SU-DHL-6 (cell line): Measurements from ENCODE around the gene PLXNC1.

Source experiments
- H2AFZ ChIP-seq: fragments of 200-600 bp; sonication (generic); 2 replicates; pipeline ENCODE4 v1.6.1; 2014; ENCODE audit warnings: low read depth, mild to moderate bottlenecking, moderate library complexity, mixed read lengths, antibody characterized with exemption, low read length; ENCODE audit not compliant: severe bottlenecking
- H3F3A ChIP-seq: fragments of 200-600 bp; shearing (Covaris generic); 2 replicates; pipeline ENCODE4 v1.6.0; 2016; ENCODE audit warnings: antibody characterized with exemption, mild to moderate bottlenecking; ENCODE audit not compliant: insufficient read depth
- H3K27ac ChIP-seq: fragments of 200-600 bp; sonication (generic); 2 replicates; pipeline ENCODE4 v1.5.1; 2016; ENCODE audit warnings: low read depth, mild to moderate bottlenecking, low read length, moderate library complexity, mixed read lengths
- H3K27me3 ChIP-seq: fragments of 200-600 bp; sonication (generic), shearing (Covaris generic); 2 replicates; pipeline ENCODE4 v1.6.0; 2014; ENCODE audit warnings: mild to moderate bottlenecking, low read length
- H3K36me3 ChIP-seq: fragments of 200-600 bp; sonication (generic); 2 replicates; pipeline ENCODE4 v1.6.1; 2014; ENCODE audit warnings: mild to moderate bottlenecking, low read length, mixed read lengths
- H3K4me2 ChIP-seq: fragments of 300-600, 200-600 bp; shearing (Covaris generic), sonication (generic); 2 replicates; pipeline ENCODE4 v1.6.0; 2014; ENCODE audit warnings: low read length, low read depth, mild to moderate bottlenecking; ENCODE audit not compliant: poor library complexity, severe bottlenecking
- H3K4me3 ChIP-seq: fragments of 200-600 bp; sonication (generic); 2 replicates; pipeline ENCODE4 v1.5.1; 2014; ENCODE audit warnings: antibody characterized with exemption, low read length, mild to moderate bottlenecking, mixed read lengths; ENCODE audit not compliant: insufficient read depth, poor library complexity, severe bottlenecking
- H3K79me2 ChIP-seq: fragments of 200-600 bp; sonication (generic); 2 replicates; pipeline ENCODE4 v1.6.1; 2014; ENCODE audit warnings: mild to moderate bottlenecking, low read length, moderate library complexity; ENCODE audit not compliant: insufficient read depth
- H3K9ac ChIP-seq: fragments of 200-600 bp; sonication (generic); 2 replicates; pipeline ENCODE4 v1.7.0; 2014; ENCODE audit warnings: mild to moderate bottlenecking, low read length
- H3K9me2 ChIP-seq: fragments of 200-600 bp; sonication (generic); replicated peaks from 2 replicates; pipeline ENCODE4 v1.6.1; 2014; ENCODE audit warnings: low read length; ENCODE audit not compliant: insufficient read depth
- H3K9me3 ChIP-seq: fragments of 200-600 bp; sonication (generic); 2 replicates; pipeline ENCODE4 v1.6.1; 2014; ENCODE audit warnings: low read length, mixed read lengths; ENCODE audit not compliant: insufficient read depth
- H4K20me1 ChIP-seq: fragments of 200-600 bp; sonication (generic); 2 replicates; pipeline ENCODE4 v1.6.1; 2014; ENCODE audit warnings: low read depth, mild to moderate bottlenecking, antibody characterized with exemption, low read length, moderate library complexity, mixed read lengths
- CTCF ChIP-seq: fragments of 200-600 bp; sonication (generic); IDR thresholded peaks from one replicate; pipeline ENCODE4 v1.5.1; 2017; ENCODE audit warnings: antibody characterized with exemption, mild to moderate bottlenecking, low read length, moderate library complexity; ENCODE audit not compliant: insufficient read depth, poor library complexity, severe bottlenecking
- EZH2phosphoT487 ChIP-seq: fragments of 200-600 bp; sonication (generic), shearing (Covaris generic); conservative IDR thresholded peaks from 2 replicates; pipeline ENCODE4 v1.6.1; 2018; ENCODE audit warnings: mild to moderate bottlenecking, antibody characterized with exemption, low read length, moderate library complexity, mixed read lengths

The PLXNC1 gene

GRCh38 chr12:94222351-94223084 is 74.1 kb downstream of the PLXNC1 start:
- Histone ChIP-seq H4K20me1 (no peaks in the 10 kb centered on the region), H3K9me2 (no peaks in the 10 kb centered on the region), H3K79me2 (no peaks in the 10 kb centered on the region), H3K4me2 (no peak overlapping the region), H2AFZ (no peak overlapping the region), H3K36me3 (no peaks in the 10 kb centered on the region), H3K27ac (no peak overlapping the region), H3K4me3 (no peak overlapping the region), H3K27me3 (no peaks in the 10 kb centered on the region), H3F3A (no peaks in the 10 kb centered on the region), H3K9ac (no peak overlapping the region), H3K9me3 (no peaks in the 10 kb centered on the region)
- TF ChIP-seq CTCF (no peak), EZH2phosphoT487 (no peak)

- H3K9ac ChIP-seq: no peak overlapping the region
- no peaks in the 10 kb centered on the region for H3K9me3 ChIP-seq
- no peak overlapping the region for H3K27ac ChIP-seq
- H4K20me1 ChIP-seq: no peaks in the 10 kb centered on the region
- TF ChIP-seq CTCF (no peak), EZH2phosphoT487 (no peak)
- H3K27me3 ChIP-seq: no peaks in the 10 kb centered on the region
- H3K4me2 ChIP-seq: no peak overlapping the region
- H3F3A ChIP-seq: no peaks in the 10 kb centered on the region
- peaks cover 6% of the 10 kb centered on the region; the same call in 1 of the 2 replicates for H3K36me3 ChIP-seq
- no peak overlapping the region for H2AFZ ChIP-seq
- no peaks in the 10 kb centered on the region for H3K79me2 ChIP-seq
- no peaks in the 10 kb centered on the region for H3K9me2 ChIP-seq
- no peak overlapping the region for H3K4me3 ChIP-seq
Measured at GRCh38 chr12:94223842-94224241, 75.5 kb downstream of the PLXNC1 start.

- Histone ChIP-seq H3K9me3 (no peaks in the 10 kb centered on the region), H4K20me1 (no peaks in the 10 kb centered on the region), H3K9ac (no peak overlapping the region), H2AFZ (no peak overlapping the region), H3K36me3 (peaks cover 8% of the 10 kb centered on the region; the same call in 1 of the 2 replicates), H3K4me2 (no peak overlapping the region), H3F3A (no peaks in the 10 kb centered on the region), H3K4me3 (no peak overlapping the region), H3K79me2 (no peaks in the 10 kb centered on the region), H3K27me3 (no peaks in the 10 kb centered on the region), H3K9me2 (no peaks in the 10 kb centered on the region), H3K27ac (no peak overlapping the region)
- TF ChIP-seq CTCF (no peak), EZH2phosphoT487 (no peak)
Measured at GRCh38 chr12:94225506-94225905, 77.1 kb downstream of the PLXNC1 start.
